Activated T-cell treated with anti-CD3 and anti-CD28 coated beads for 48 hours (primary cell): ENCODE measurements around the gene SLC25A31.

Experiments
- DNase-seq: peaks from one replicate; pipeline ENCODE4 v3.0.0-alpha.2; 2020; ENCODE audit warnings: low read depth

SLC25A31 gene

GRCh38 chr4:127730142-127730913 is at the start of gene SLC25A31:
SLC25A31 (plus strand) TSS chr4:127730400; CDS start chr4:127730546, 146 bp downstream.
- DNase-seq, result no peak

GRCh38 chr4:127685292-127685691 is 44.9 kb upstream of the SLC25A31 start:
- DNase-seq, result no peak

DNA sequence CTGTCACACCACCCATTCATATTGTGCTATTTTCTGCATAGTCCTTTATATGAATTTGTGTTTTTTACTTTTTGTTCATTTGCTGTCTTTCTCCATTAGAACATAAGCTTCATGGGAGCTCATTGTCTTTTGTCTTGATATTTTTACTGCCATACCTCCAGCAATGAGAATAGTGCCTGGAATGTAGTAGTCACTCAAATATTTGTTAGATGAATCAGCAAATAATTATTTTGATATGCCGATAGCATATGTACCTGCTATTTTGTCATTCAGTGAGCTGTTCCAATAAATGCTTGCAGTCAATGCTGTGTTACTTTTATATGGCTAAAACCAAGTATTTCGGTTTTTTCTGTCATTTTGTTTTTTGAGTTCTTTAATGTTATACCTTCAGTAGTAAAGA is 43.5 kb upstream of the SLC25A31 start:
- no peak for DNase-seq

- no peak for DNase-seq
Observed at GRCh38 chr4:127687580-127687979, 42.6 kb upstream of the SLC25A31 start.

DNA sequence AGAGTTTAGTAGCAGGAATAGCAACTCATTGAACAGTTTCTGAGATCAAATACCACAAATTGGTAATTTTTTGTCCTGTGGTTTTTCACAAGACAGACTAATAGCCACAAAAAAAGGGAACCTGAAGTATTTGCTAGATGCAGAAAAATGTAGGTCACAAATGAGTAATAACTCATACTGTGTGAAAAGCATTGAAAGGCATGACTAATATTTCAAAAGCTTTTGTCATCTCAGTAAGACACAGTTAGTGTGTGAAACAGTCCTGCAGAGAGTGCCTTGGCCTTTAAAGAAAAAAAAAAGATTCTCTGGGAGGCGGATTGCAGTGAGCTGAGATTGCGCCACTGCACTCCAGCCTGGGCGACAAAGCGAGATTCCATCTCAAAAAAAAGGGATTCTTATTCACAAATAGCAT is 31.4 kb upstream of the SLC25A31 start:
- DNase-seq, result no peak

GRCh38 chr4:127708985-127709384 is 21.2 kb upstream of the SLC25A31 start:
- DNase-seq, result no peak

DNA sequence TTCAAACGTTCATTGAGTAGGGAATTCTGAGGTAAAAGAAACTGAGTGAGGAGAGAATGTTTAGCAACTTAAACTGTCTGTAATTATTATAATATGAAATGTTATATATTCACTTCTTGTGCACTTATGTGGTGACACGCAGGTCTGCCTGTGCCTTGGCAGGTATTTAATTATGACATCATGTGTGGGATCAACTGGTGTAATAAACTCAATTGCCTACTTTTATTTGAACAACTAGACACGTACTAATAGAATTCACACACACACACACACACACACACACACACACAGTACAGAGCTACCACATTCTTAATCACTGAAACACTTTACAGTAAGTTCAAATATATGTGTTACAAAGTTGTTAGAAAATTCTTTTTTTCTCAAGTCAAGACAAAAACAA is 20.7 kb upstream of the SLC25A31 start:
- DNase-seq, result no peak

GRCh38 chr4:127731406-127731805 is 1.2 kb downstream of the SLC25A31 start:
- DNase-seq, result no peak

- DNase-seq, result no peak
Observed at GRCh38 chr4:127732623-127733328, 2.6 kb downstream of the SLC25A31 start.

DNA sequence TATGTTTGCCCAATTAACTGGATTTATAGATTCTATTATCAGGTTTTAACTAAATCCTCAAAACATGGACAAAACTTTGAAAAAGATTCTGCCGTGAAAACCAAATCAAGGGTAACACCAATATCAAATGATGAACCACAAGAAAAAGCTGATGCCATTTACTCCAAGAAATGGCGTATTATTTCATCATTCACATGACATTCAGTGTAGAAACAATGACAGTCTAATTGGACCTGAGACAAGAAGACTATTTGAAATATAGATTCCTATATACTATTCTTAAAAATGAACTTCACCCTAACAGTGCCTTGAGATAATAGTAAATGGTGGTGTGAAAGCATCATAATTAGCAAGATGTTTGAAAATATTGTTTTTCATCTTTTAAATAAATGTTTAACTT is 4.8 kb downstream of the SLC25A31 start:
- no peak for DNase-seq

- DNase-seq, result no peak
Observed at GRCh38 chr4:127737295-127737694, 7.1 kb downstream of the SLC25A31 start.

GRCh38 chr4:127741247-127741646 is 11.0 kb downstream of the SLC25A31 start:
- DNase-seq, result no peak

DNA sequence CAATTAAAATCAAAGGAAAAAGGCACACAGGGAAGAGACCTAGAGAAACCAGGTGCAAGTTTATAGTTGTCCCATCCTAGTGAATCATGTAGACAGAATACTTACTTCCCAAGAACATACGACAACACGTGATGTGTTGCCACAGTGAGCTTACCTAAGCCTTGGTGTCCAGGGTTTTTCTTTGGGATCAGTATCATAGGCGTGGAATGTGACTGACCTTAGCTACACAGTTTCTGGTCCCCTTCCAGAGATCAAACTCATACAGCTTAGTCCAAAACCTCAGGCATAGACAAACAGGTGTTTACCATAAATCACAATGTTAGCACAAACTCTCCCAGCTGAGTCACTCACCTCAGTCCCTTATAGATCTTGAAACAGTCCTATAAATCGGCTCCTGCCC is 17.7 kb downstream of the SLC25A31 start:
- DNase-seq, result no peak

DNA sequence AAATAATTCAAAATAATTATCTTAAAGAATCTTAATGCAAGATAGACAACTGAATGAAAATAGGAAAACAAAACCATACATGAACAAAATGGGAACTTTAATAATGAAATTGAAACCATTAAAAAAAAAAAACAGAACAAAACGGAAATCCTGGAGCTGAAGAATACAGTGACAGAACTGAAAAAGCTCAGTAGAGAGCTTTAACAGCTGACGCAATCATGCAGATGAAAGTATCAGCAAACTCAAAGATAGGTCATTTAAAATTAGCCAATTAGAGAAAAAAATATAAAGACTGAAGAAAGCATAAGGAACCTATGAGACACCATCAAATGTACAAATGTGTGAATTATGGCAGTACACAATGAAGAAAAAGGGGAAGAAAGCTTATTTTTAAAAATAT is 18.8 kb downstream of the SLC25A31 start:
- DNase-seq, result no peak

GRCh38 chr4:127756906-127757305 is 26.7 kb downstream of the SLC25A31 start:
- no peak for DNase-seq

DNA sequence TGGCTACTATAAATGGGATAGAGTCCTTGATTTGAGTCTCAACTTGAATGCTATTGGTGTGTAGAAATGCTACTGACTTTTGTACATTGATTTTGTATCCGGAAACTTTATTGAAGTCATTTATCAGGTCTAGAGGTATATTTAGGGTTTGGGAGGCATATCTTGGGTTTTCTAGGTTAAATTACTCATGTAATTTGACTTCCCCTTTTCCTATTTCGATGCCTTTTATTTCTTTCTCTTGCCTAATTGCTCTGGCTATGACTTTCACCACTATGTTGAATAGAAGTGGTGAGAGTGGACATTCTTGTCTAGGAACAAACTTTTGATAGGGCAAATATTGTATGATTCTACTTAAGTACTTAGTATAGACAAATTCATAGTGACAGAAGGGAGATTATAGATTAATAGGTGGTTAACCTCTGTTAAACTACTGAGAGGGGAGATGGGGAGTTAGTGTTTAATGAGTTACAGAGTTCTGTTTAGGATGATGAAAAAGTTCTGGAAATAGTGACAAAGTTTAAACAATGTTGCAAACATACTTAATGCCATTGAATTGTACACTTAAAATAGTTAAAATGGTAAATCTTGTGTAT is 29.1 kb downstream of the SLC25A31 start:
- DNase-seq, result no peak

- DNase-seq, result no peak
Observed at GRCh38 chr4:127759893-127760292, 29.7 kb downstream of the SLC25A31 start.

DNA sequence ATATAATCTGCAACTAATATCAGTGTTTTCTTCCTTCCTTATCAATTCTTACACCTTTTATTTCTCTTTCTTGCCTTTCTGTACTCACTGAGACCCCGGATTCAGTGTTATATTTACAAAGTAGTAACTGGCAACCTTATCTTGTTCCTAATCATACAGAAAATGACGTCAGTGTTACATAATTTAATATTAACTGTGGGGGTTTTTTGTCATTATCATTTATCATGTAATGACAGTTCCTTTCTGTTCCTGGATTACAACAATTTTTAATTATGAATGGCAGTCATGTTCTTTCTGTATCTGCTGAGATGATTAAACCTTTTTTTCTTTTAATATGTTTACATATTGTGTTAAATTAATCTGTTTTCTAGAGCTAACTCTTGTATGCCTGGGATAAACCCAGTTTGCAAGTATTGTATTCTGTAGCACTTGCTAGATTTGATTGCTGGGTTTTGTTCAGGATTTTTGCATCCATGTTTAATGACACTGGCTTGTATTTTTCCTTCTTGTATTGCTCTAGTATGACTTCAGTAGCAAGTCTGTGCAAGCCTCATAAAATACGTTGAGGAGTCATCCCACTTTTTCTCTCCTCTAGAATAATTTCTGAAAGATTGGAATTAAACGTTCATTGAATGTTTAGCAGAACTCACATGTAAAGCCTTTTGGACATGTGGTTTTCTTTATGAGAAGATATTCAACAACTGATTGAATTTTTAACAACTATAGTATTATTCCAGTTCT is 41.5 kb downstream of the SLC25A31 start:
- DNase-seq, result no peak

DNA sequence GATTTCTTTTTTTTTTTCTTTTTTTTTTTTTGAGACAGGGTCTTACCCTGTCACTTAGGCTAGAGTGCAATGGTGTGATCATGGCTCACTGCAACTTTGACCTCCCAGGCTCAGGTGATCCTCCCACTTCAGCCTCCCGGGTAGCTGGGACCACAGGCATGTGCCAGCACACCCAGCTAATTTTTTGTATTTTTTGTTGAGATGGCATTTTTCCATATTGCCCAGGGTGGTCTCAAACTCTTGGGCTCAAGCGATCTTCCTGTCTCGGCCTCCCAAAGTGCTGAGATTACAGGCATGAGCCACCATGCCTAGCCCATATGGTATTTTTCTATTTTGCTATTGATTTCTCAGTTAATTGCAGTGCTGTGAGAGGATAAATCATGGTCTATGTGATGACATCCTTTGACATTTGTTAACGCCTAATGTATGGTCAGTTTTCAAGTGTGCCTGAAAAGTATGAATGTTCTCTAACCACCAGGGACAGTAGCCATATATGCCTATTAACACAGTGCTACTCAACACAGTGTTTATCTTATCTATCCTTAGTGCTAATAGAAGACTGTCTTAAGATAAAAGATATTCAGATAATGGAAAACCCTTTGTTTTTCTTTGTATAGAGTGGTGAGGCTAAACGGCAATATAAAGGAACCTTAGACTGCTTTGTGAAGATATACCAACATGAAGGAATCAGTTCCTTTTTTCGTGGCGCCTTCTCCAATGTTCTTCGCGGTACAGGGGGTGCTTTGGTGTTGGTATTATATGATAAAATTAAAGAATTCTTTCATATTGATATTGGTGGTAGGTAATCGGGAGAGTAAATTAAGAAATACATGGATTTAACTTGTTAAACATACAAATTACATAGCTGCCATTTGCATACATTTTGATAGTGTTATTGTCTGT is 42.8 kb downstream of the SLC25A31 start:
- DNase-seq, result no peak

DNA sequence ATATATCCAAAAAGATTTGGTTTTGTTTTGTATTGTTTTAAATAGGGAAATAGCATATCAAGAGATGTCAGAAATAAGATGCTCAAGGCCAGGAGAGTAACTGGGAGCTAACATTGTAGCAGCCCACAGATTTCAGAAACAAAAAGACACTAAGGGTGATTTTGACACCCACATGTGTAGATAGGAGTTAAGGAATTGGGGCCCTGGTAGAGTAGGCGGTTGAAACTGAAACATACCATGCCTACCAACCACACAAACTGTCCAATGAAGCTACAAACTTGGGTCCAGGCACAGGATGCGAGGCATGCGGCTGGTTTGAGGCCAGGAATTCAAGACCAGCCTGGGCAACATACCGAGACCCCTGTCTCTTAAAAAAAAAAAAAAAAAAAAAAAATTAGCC is 45.6 kb downstream of the SLC25A31 start:
- no peak for DNase-seq

DNA sequence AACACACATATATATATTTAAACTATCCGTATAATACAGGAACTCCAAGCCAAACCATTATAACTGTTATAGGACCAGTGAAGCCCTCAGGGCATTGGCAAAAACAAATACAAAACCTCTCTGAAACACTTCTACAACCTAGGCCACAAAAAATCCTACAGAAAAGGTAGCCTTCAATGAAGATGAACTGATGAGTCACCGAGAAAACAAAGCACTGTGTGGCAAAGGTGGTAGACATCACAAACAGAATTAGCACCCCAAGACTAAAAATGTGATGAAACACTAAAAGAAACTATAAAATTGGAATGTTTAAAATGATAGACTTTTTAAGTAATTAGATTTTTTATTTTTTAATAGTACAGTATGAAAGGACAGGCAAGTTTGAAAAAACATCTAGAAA is 46.4 kb downstream of the SLC25A31 start:
- DNase-seq, result no peak
